IMR-90 (cell line): ENCODE results near the gene GTSE1. TPM values are rescaled to one million over a fixed set of nuclear protein-coding genes. Genes with fewer than 3 reads are reported as not detected.

Source experiments
- ATAC-seq: fragments of 200-7000 bp; cut with Tn5 transposase; 2 replicates; pipeline ENCODE4 v1.9.1; 2020; ENCODE audit warnings: low read depth, mild to moderate bottlenecking, moderate library complexity
- BruUV-seq: library from RNA; stranded (reverse); fragments of 400-500 nt; replicated peaks from 2 replicates; lab custom pipeline; 2021; lab: Mats Ljungman, UMichigan
- CTCF ChIA-PET: fragments of 300-600 bp; formaldehyde crosslinking; extraction: SDS; loops from one replicate; lab custom pipeline; 2021; ENCODE audit warnings: antibody characterized with exemption; lab: Yijun Ruan, JAX
- POLR2A ChIA-PET: fragments of 300-600 bp; sonication (Branson Sonifier 250); formaldehyde crosslinking; loops from one replicate; lab custom pipeline; 2022; ENCODE audit warnings: antibody characterized with exemption; ENCODE audit not compliant: unreplicated experiment; lab: Charles Lee
- DNase-seq: peaks from one replicate; pipeline ENCODE4 v3.0.0; 2013
- H2AFZ ChIP-seq: replicated peaks from 2 replicates; pipeline ENCODE3; 2013; ENCODE audit warnings: low read length, mild to moderate bottlenecking; ENCODE audit not compliant: poor library complexity
- H2AK5ac ChIP-seq: 2 replicates; pipeline ENCODE4 v1.6.1; 2013; ENCODE audit warnings: low read depth, low read length, inconsistent platforms
- H2AK9ac ChIP-seq: replicated peaks from 2 replicates; pipeline ENCODE3; 2013; ENCODE audit warnings: mild to moderate bottlenecking, low read depth, low read length, moderate library complexity; ENCODE audit not compliant: poor library complexity
- H2BK120ac ChIP-seq: 2 replicates; pipeline ENCODE4 v1.6.1; 2013; ENCODE audit warnings: low read depth, low read length, inconsistent platforms
- H2BK15ac ChIP-seq: 3 replicates; pipeline ENCODE4 v1.6.1; 2013; ENCODE audit warnings: low read depth, low read length, inconsistent platforms
- H2BK20ac ChIP-seq: 2 replicates; pipeline ENCODE4 v1.6.1; 2013; ENCODE audit warnings: low read depth, mild to moderate bottlenecking, inconsistent platforms, low read length, moderate library complexity
- H2BK5ac ChIP-seq: 2 replicates; pipeline ENCODE4 v1.6.1; 2013; ENCODE audit warnings: mild to moderate bottlenecking, low read depth, low read length, inconsistent platforms; ENCODE audit not compliant: poor library complexity, severe bottlenecking
- H3K14ac ChIP-seq: replicated peaks from 2 replicates; pipeline ENCODE4 v1.6.1; 2013; ENCODE audit warnings: low read depth, low read length, inconsistent platforms
- H3K18ac ChIP-seq: 2 replicates; pipeline ENCODE4 v1.6.1; 2013; ENCODE audit warnings: low read depth, low read length, control low read depth
- H3K23ac ChIP-seq: 2 replicates; pipeline ENCODE4 v1.6.1; 2013; ENCODE audit warnings: low read depth, low read length, inconsistent platforms
- H3K27ac ChIP-seq: 2 replicates; pipeline ENCODE4 v1.5.1; 2013; ENCODE audit warnings: mild to moderate bottlenecking, control low read depth, low read length; ENCODE audit not compliant: insufficient read depth
- H3K27me3 ChIP-seq: 2 replicates; pipeline ENCODE4 v1.6.1; 2013; ENCODE audit warnings: low read length; ENCODE audit not compliant: control insufficient read depth, insufficient read depth
- H3K36me3 ChIP-seq: 2 replicates; pipeline ENCODE4 v1.6.1; 2013; ENCODE audit warnings: low read length, mixed read lengths; ENCODE audit not compliant: control insufficient read depth, insufficient read depth
- H3K4ac ChIP-seq: 2 replicates; pipeline ENCODE4 v1.6.1; 2013; ENCODE audit warnings: low read depth, low read length, inconsistent platforms
- H3K4me1 ChIP-seq: 2 replicates; pipeline ENCODE4 v1.6.1; 2013; ENCODE audit warnings: low read length, mixed read lengths; ENCODE audit not compliant: control insufficient read depth, insufficient read depth
- H3K4me2 ChIP-seq: 2 replicates; pipeline ENCODE4 v1.6.1; 2013; ENCODE audit warnings: low read depth, mild to moderate bottlenecking, control low read depth, low read length, moderate library complexity
- H3K4me3 ChIP-seq: 2 replicates; pipeline ENCODE4 v1.5.1; 2013; ENCODE audit warnings: low read depth, mild to moderate bottlenecking, control low read depth, low read length, moderate library complexity; ENCODE audit not compliant: insufficient read depth
- H3K56ac ChIP-seq: 2 replicates; pipeline ENCODE4 v1.6.1; 2013; ENCODE audit warnings: low read length, inconsistent platforms; ENCODE audit not compliant: insufficient read depth; ENCODE audit errors: extremely low read depth
- H3K79me1 ChIP-seq, 2 experiments: 2 replicates each; pipeline ENCODE4 v1.6.1; 2013; ENCODE audit warnings: low read length in 2 of 2, inconsistent platforms in 1 of 2, low read depth in 1 of 2
- H3K9ac ChIP-seq: 2 replicates; pipeline ENCODE4 v1.6.1; 2013; ENCODE audit warnings: low read depth, low read length, control low read depth
- H3K9me1 ChIP-seq: 2 replicates; pipeline ENCODE4 v1.6.1; 2013; ENCODE audit warnings: low read length, inconsistent platforms; ENCODE audit not compliant: insufficient read depth
- H3K9me3 ChIP-seq: 2 replicates; pipeline ENCODE4 v1.6.1; 2013; ENCODE audit warnings: low read length; ENCODE audit not compliant: control insufficient read depth, insufficient read depth
- H4K20me1 ChIP-seq: 2 replicates; pipeline ENCODE4 v1.6.1; 2013; ENCODE audit warnings: low read length, inconsistent platforms; ENCODE audit not compliant: insufficient read depth
- H4K5ac ChIP-seq: 2 replicates; pipeline ENCODE4 v1.6.1; 2013; ENCODE audit warnings: mild to moderate bottlenecking, low read depth, low read length, control low read depth
- H4K8ac ChIP-seq, 2 experiments: 2 replicates each; pipeline ENCODE4 v1.6.1; 2013; ENCODE audit warnings: low read depth in 2 of 2, low read length in 2 of 2, control low read depth in 1 of 2, inconsistent platforms in 1 of 2
- H4K91ac ChIP-seq: 2 replicates; pipeline ENCODE4 v1.6.1; 2013; ENCODE audit warnings: low read depth, low read length, inconsistent platforms; ENCODE audit not compliant: insufficient read depth
- BHLHE40 ChIP-seq: fragments of 150-350 bp; IDR thresholded peaks from 2 replicates; pipeline ENCODE4 v1.6.1; 2016; ENCODE audit warnings: mild to moderate bottlenecking, low read depth, low read length
- CEBPB ChIP-seq: IDR thresholded peaks from 2 replicates; pipeline ENCODE4 v1.6.1; 2012; ENCODE audit warnings: low read depth, low read length, improper control_type of control experiment
- CHD1 ChIP-seq: IDR thresholded peaks from 2 replicates; pipeline ENCODE4 v1.6.1; 2012; ENCODE audit warnings: low read depth, low read length, improper control_type of control experiment
- FOS ChIP-seq: fragments of 150-350 bp; IDR thresholded peaks from 2 replicates; pipeline ENCODE4 v1.6.1; 2016; ENCODE audit warnings: low read depth, low read length
- NFE2L2 ChIP-seq: fragments of 150-350 bp; IDR thresholded peaks from 2 replicates; pipeline ENCODE4 v1.6.1; 2016; ENCODE audit warnings: low read depth, mild to moderate bottlenecking, low read length
- RAD21 ChIP-seq: IDR thresholded peaks from 2 replicates; pipeline ENCODE4 v1.6.1; 2012; ENCODE audit warnings: low read length, improper control_type of control experiment
- SMC3 ChIP-seq: fragments of 150-350 bp; IDR thresholded peaks from 2 replicates; pipeline ENCODE4 v1.6.1; 2016; ENCODE audit warnings: low read depth, mild to moderate bottlenecking, antibody characterized with exemption, low read length, moderate library complexity
- WGBS, 2 experiments: methylation state at CpG; one replicate each; pipeline versions ENCODE4 v1.1.5 to v1.1.7; 2013; ENCODE audit warnings: missing lambda C conversion rate in 2 of 2; ENCODE audit not compliant: insufficient read length in 1 of 2; ENCODE audit errors: extremely low coverage in 2 of 2; 5-methylcytosine and 5-hydroxymethylcytosine counted together
- dilution Hi-C: fragments of 300-500 bp; cut with HindIII; formaldehyde crosslinking; loops from one replicate; pipeline ENCODE4 v1.14.3; 2018; ENCODE audit warnings: low sequenced_read_pairs; ENCODE audit not compliant: unreplicated experiment
- in situ Hi-C: fragments of 300-500 bp; cut with MboI; formaldehyde crosslinking; loops from 3 replicates; pipeline ENCODE4 v1.14.3; 2019; ENCODE audit warnings: low sequenced_read_pairs, inconsistent platforms, mixed read lengths
- intact Hi-C: fragments of 100-400 bp; cut with micrococcal nuclease; formaldehyde crosslinking; loops from 2 replicates; pipeline ENCODE4 v1.10.0; 2022
- polyA plus RNA-seq, 3 experiments: library from polyadenylated mRNA; depleted of rRNA; stranded (reverse); fragments of >200 nt; gene quantifications; 2 replicates each; pipeline ENCODE4 v1.2.3, GENCODE V29; 2012; ENCODE audit warnings: low replicate concordance in 1 of 3
- total RNA-seq: library from RNA; depleted of rRNA; stranded (reverse); fragments of >200 nt; gene quantifications from 2 replicates; pipeline ENCODE4 v1.2.3, GENCODE V29; 2012

GTSE1 gene
- total and polyA plus RNA-seq, 2 of the 4 experiments (the other 2 are of a cell fraction), result 5.9 to 17.1 TPM

GRCh38 chr22:46353483-46354105 is 56.9 kb downstream of the GTSE1 start:
- no peak overlapping the region for H3K27ac ChIP-seq

More at GRCh38 chr22:46353483-46354105, 56.9 kb downstream of the GTSE1 start:
- ATAC-seq (no peak), DNase-seq (no peak)
- Histone ChIP-seq H3K14ac (no peak overlapping the region), H4K20me1 (peaks cover 35% of the 10 kb centered on the region), H3K56ac (no peak overlapping the region), H2BK120ac (no peak overlapping the region), H3K18ac (no peak overlapping the region), H4K91ac (no peak overlapping the region), H3K4me1 (no peaks in the 10 kb centered on the region), H3K9ac (no peak overlapping the region), H3K4me3 (no peak overlapping the region), H2AK5ac (no peak overlapping the region), H4K8ac (no peak overlapping the region), H3K79me1 (peaks cover 5 to 7% of the 10 kb centered on the region in 2 experiments; a peak in 3 of 4 replicates), H3K4me2 (no peak overlapping the region), H2AFZ (no peak overlapping the region), H3K23ac (no peak overlapping the region), H3K27me3 (no peaks in the 10 kb centered on the region), H2BK20ac (no peak overlapping the region), H2AK9ac (no peak overlapping the region), H3K9me1 (no peaks in the 10 kb centered on the region), H4K5ac (no peak overlapping the region), H3K36me3 (peaks cover 71% of the 10 kb centered on the region), H2BK5ac (no peak overlapping the region), H3K9me3 (no peaks in the 10 kb centered on the region), H2BK15ac (no peak overlapping the region), H3K4ac (no peak overlapping the region)
- CTCF ChIA-PET, result no interaction called here
- no TSS peak for BruUV-seq
- dilution Hi-C loops (no loop called here), in situ Hi-C loops (no loop called here), intact Hi-C loops (no loop called here)
- 100% methylated on average over 3 of the region's 8 CpGs; no CpG with 5 or more reads in 1 of the 2 experiments for WGBS, 2 experiments
- TF ChIP-seq SMC3 (no peak), CEBPB (no peak), CHD1 (no peak), RAD21 (no peak), FOS (no peak), BHLHE40 (no peak), NFE2L2 (no peak)
- POLR2A ChIA-PET, result interaction anchor here (0.5 kb wide), 1 partner anchor 1037 kb away, joined by 3 read pairs; no protein-coding TSS in a partner anchor
